Natural killer cell (primary cell): ENCODE measurements around the gene USP48. TPM values are rescaled to one million over a fixed set of nuclear protein-coding genes. Genes with fewer than 3 reads are reported as not detected.

ENCODE experiments used
- ATAC-seq, 3 donors: fragments of 150-1000 bp in 2 of 3; fragments of 200-7000 bp in 1 of 3; cut with Tn5 transposase; 1 replicate in 1 of 3; 2 replicates in 2 of 3; pipeline ENCODE4 v1.10.0; 2021; ENCODE audit warnings: mild to moderate bottlenecking in 2 of 3, moderate library complexity in 2 of 3
- DNase-seq, 2 donors: peaks; one replicate each; pipeline versions ENCODE4 v3.0.0 to v3.0.0-alpha.2; 2013 to 2021; ENCODE audit warnings: mixed read lengths in 1 of 2
- H3K27ac ChIP-seq: one replicate; pipeline ENCODE4 v1.5.1; 2013; ENCODE audit warnings: mild to moderate bottlenecking, low read length
- H3K27me3 ChIP-seq: one replicate; pipeline ENCODE4 v1.6.1; 2013; ENCODE audit warnings: low read length; ENCODE audit not compliant: control insufficient read depth, insufficient read depth
- H3K36me3 ChIP-seq: one replicate; pipeline ENCODE4 v1.6.1; 2013; ENCODE audit warnings: low read length; ENCODE audit not compliant: control insufficient read depth, insufficient read depth
- H3K4me1 ChIP-seq: one replicate; pipeline ENCODE4 v1.6.1; 2013; ENCODE audit warnings: low read length; ENCODE audit not compliant: control insufficient read depth, insufficient read depth
- H3K4me3 ChIP-seq: one replicate; pipeline ENCODE4 v1.5.1; 2013; ENCODE audit warnings: low read length
- H3K9me3 ChIP-seq: one replicate; pipeline ENCODE4 v1.6.1; 2013; ENCODE audit warnings: low read length; ENCODE audit not compliant: control insufficient read depth, insufficient read depth
- H3K27ac Mint-ChIP-seq, 2 donors: one replicate each; pipeline ENCODE4 v1.8.0; 2022; ENCODE audit warnings: mild to moderate bottlenecking in 2 of 2, mixed read lengths in 2 of 2, moderate library complexity in 1 of 2
- H3K27me3 Mint-ChIP-seq, 2 donors: one replicate each; pipeline ENCODE4 v1.8.0; 2022; ENCODE audit warnings: low read depth in 2 of 2, mixed read lengths in 2 of 2
- H3K36me3 Mint-ChIP-seq: one replicate; pipeline ENCODE4 v1.8.0; 2022; ENCODE audit warnings: mixed read lengths
- H3K4me1 Mint-ChIP-seq, 2 donors: one replicate each; pipeline ENCODE4 v1.8.0; 2022; ENCODE audit warnings: mixed read lengths in 2 of 2
- H3K4me3 Mint-ChIP-seq: one replicate; pipeline ENCODE4 v1.8.0; 2022; ENCODE audit warnings: mild to moderate bottlenecking, moderate library complexity, mixed read lengths
- H3K9me3 Mint-ChIP-seq, 2 donors: one replicate each; pipeline ENCODE4 v1.8.0; 2022; ENCODE audit warnings: mixed read lengths in 2 of 2
- CTCF ChIP-seq: fragments of 200-600 bp; IDR thresholded peaks from one replicate; pipeline ENCODE4 v1.8.0; 2022; ENCODE audit warnings: antibody characterized with exemption
- WGBS: methylation state at CpG from one replicate; pipeline ENCODE4 v1.1.7; 2013; ENCODE audit warnings: missing lambda C conversion rate; ENCODE audit not compliant: insufficient coverage; 5-methylcytosine and 5-hydroxymethylcytosine counted together
- intact Hi-C: fragments of 100-400 bp; cut with micrococcal nuclease; formaldehyde crosslinking; loops from one replicate; pipeline ENCODE4 v1.14.2; 2022
- total RNA-seq, 4 donors: library from RNA; stranded (reverse); fragments of 120-200 nt in 1 of 4; gene quantifications; one replicate each; pipeline versions ENCODE4 v1.2.3 to v1.2.4, GENCODE V29; 2013 to 2022

USP48 gene
- total RNA-seq, 3 donors from 2014 or later (not counting 1 experiment from before 2014, with no cell fraction given): 71.4 to 127 (median 90.5) TPM

GRCh38 chr1:21756393-21757089, 26.4 kb downstream of the USP48 start:
- DNase-seq (no peak), ATAC-seq (no peak)
- peaks cover 33% of the 10 kb centered on the region for H3K36me3 ChIP-seq
- no peak overlapping the region for H3K4me3 ChIP-seq
- Mint-ChIP-seq H3K4me3 (no peak overlapping the region), H3K9me3 (no peaks in the 10 kb centered on the region), H3K4me1 (peaks cover 10 to 25% of the 10 kb centered on the region in 2 donors), H3K27ac (peak overlapping the region in 1 of 2 donors; percentile 11), H3K36me3 (no peaks in the 10 kb centered on the region), H3K27me3 (no peaks in the 10 kb centered on the region)
- H3K27ac ChIP-seq: no peak overlapping the region
- no peaks in the 10 kb centered on the region for H3K9me3 ChIP-seq
- intact Hi-C loops: loop anchor here (10.0 kb wide), 1 partner anchor 1992 kb away; no protein-coding TSS in a partner anchor
- no peaks in the 10 kb centered on the region for H3K27me3 ChIP-seq
- 80% methylated on average over 9 of the region's 12 CpGs for WGBS
- TF ChIP-seq CTCF: no peak
- no peaks in the 10 kb centered on the region for H3K4me1 ChIP-seq

- DNase-seq (no peak), ATAC-seq (no peak)
- H3K36me3 Mint-ChIP-seq: no peaks in the 10 kb centered on the region
- H3K9me3 Mint-ChIP-seq: no peaks in the 10 kb centered on the region
- no peak overlapping the region for H3K4me3 ChIP-seq
- no peak overlapping the region for H3K27ac ChIP-seq
- peak overlapping the region in 1 of 2 donors; percentile 37 for H3K27ac Mint-ChIP-seq
- WGBS: 95% methylated on average over 2 of the region's 2 CpGs
- H3K4me3 Mint-ChIP-seq: no peak overlapping the region
- H3K27me3 Mint-ChIP-seq: no peaks in the 10 kb centered on the region
- no peak for TF ChIP-seq CTCF
- no peaks in the 10 kb centered on the region for H3K4me1 ChIP-seq
- peaks cover 43% of the 10 kb centered on the region for H3K36me3 ChIP-seq
- H3K27me3 ChIP-seq: no peaks in the 10 kb centered on the region
- peaks cover 9 to 27% of the 10 kb centered on the region in 2 donors for H3K4me1 Mint-ChIP-seq
- H3K9me3 ChIP-seq: no peaks in the 10 kb centered on the region
- intact Hi-C loops: loop anchor here (10.0 kb wide), 1 partner anchor 1990 kb away; no protein-coding TSS in a partner anchor
These were observed 27.9 kb downstream of the USP48 start for GRCh38 chr1:21755067-21755466.

- no peak overlapping the region for H3K27ac ChIP-seq
- no peaks in the 10 kb centered on the region for H3K4me1 ChIP-seq
- TF ChIP-seq CTCF: no peak
- Mint-ChIP-seq H3K9me3 (no peaks in the 10 kb centered on the region), H3K4me1 (peaks cover 4 to 24% of the 10 kb centered on the region in 2 donors), H3K27ac (peak overlapping the region in 1 of 2 donors; percentile 37), H3K36me3 (no peaks in the 10 kb centered on the region), H3K4me3 (no peak overlapping the region), H3K27me3 (no peaks in the 10 kb centered on the region)
- DNase-seq: no peak
- H3K9me3 ChIP-seq: no peaks in the 10 kb centered on the region
- ATAC-seq: no peak
- H3K4me3 ChIP-seq: no peak overlapping the region
- H3K36me3 ChIP-seq: peaks cover 43% of the 10 kb centered on the region
- WGBS: 94% methylated on average over 3 of the region's 3 CpGs
- intact Hi-C loops: loop anchor here (10.0 kb wide), 1 partner anchor 1990 kb away; no protein-coding TSS in a partner anchor
- H3K27me3 ChIP-seq: no peaks in the 10 kb centered on the region
These were observed 28.4 kb downstream of the USP48 start for GRCh38 chr1:21754583-21754982.
